BLaER1 (cell line): ENCODE results near the gene VTN.

Experiments
- H3K27ac ChIP-seq: shearing (Covaris generic); formaldehyde crosslinking; 2 replicates; pipeline ENCODE4 v1.8.1; 2022
- H3K27me3 ChIP-seq: shearing (Covaris generic); formaldehyde crosslinking; 2 replicates; pipeline ENCODE4 v1.8.1; 2022
- H3K36me3 ChIP-seq: shearing (Covaris generic); formaldehyde crosslinking; 2 replicates; pipeline ENCODE4 v1.8.1; 2022
- H3K4me1 ChIP-seq: shearing (Covaris generic); formaldehyde crosslinking; 2 replicates; pipeline ENCODE4 v1.8.1; 2022
- H3K4me2 ChIP-seq: shearing (Covaris generic); formaldehyde crosslinking; 2 replicates; pipeline ENCODE4 v1.8.1; 2022
- H3K4me3 ChIP-seq: shearing (Covaris generic); formaldehyde crosslinking; 2 replicates; pipeline ENCODE4 v1.8.1; 2022
- H3K9ac ChIP-seq: shearing (Covaris generic); formaldehyde crosslinking; 2 replicates; pipeline ENCODE4 v1.8.1; 2022
- H3K9me3 ChIP-seq: shearing (Covaris generic); formaldehyde crosslinking; 2 replicates; pipeline ENCODE4 v1.8.1; 2022
- H4K20me1 ChIP-seq: shearing (Covaris generic); formaldehyde crosslinking; 2 replicates; pipeline ENCODE4 v1.8.1; 2022
- Cebpa-rat ChIP-seq: shearing (Covaris generic); IDR thresholded peaks from 2 replicates; pipeline ENCODE4 v1.8.1; 2022

Gene VTN

DNA sequence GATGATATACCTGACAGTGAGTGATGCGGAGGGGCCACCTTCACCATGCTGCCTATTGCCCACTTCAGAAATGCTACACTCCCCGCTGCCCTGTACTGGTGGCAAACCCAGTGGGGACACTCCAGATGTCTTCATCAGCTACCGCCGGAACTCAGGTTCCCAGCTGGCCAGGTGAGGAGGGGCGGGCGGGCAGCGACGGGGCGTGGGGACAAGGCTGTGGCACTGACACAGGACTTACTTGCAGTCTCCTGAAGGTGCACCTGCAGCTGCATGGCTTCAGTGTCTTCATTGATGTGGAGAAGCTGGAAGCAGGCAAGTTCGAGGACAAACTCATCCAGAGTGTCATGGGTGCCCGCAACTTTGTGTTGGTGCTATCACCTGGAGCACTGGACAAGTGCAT lies 18.0 kb upstream of the VTN start:
- no peaks in the 10 kb centered on the region for H3K9me3 ChIP-seq
- peaks cover 59% of the 10 kb centered on the region for H3K36me3 ChIP-seq
- peaks cover 29% of the 10 kb centered on the region for H3K27me3 ChIP-seq
- H3K4me3 ChIP-seq, result no peak overlapping the region
- TF ChIP-seq Cebpa-rat, result no peak
- H3K4me2 ChIP-seq, result no peak overlapping the region
- H3K27ac ChIP-seq, result no peak overlapping the region
- no peak overlapping the region for H3K9ac ChIP-seq
- H3K4me1 ChIP-seq, result peaks cover 25% of the 10 kb centered on the region
- peaks cover 6% of the 10 kb centered on the region; the same call in 1 of the 2 replicates for H4K20me1 ChIP-seq

DNA sequence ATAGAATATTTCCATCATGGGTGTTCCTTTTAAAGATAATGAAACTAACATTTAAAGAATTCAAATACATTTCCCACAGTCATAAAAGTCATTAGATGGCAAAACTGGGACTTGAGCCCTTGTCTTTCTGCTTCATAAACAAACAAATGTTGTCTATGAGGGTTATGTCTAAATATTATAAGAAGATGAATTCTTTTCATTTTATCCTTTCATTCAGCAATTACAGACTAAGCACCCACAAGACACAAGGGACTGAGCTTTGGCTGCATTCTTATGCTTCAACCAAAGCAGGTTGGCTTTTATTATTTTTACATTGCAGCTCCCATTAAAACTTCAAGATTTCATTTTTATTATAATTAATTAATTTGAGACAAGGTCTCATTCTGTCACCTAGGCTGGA lies 16.3 kb upstream of the VTN start:
- H3K4me2 ChIP-seq, result no peak overlapping the region
- H3K27me3 ChIP-seq, result peaks cover 29% of the 10 kb centered on the region
- H3K9ac ChIP-seq, result no peak overlapping the region
- peaks cover 56% of the 10 kb centered on the region for H3K36me3 ChIP-seq
- H3K4me1 ChIP-seq, result peaks cover 25% of the 10 kb centered on the region
- no peak overlapping the region for H3K4me3 ChIP-seq
- TF ChIP-seq Cebpa-rat, result no peak
- no peak overlapping the region for H3K27ac ChIP-seq
- peaks cover 10% of the 10 kb centered on the region for H4K20me1 ChIP-seq
- no peaks in the 10 kb centered on the region for H3K9me3 ChIP-seq

DNA sequence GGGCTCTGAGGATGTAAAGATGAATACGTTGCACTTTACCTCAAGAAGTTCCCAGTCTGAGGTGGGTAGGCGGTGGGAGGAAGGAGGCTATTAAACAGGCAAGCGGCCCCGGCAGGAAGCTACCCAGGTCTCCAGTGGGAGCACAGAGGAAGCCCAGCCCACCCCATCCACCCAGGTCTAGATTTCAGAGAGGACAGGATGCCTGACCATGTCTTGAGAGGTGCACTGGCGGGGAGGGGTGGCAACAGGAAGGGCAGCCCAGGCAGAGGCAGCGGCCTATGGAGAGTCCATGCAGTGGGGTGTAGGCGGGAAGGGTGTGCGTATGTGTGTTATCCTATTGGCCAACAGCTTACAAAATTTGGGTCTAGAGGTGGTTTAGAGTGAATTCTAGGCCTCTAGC lies 15.3 kb upstream of the VTN start:
- Histone ChIP-seq H3K4me3 (peak overlapping the region; percentile 69; the same call in 1 of the 2 replicates), H3K27me3 (peaks cover 29% of the 10 kb centered on the region), H3K9me3 (no peaks in the 10 kb centered on the region), H3K36me3 (peaks cover 51% of the 10 kb centered on the region), H3K4me2 (peak overlapping the region; percentile 96), H3K4me1 (peaks cover 28% of the 10 kb centered on the region), H3K9ac (no peak overlapping the region), H3K27ac (no peak overlapping the region), H4K20me1 (peaks cover 15% of the 10 kb centered on the region)
- TF ChIP-seq Cebpa-rat, result no peak

DNA sequence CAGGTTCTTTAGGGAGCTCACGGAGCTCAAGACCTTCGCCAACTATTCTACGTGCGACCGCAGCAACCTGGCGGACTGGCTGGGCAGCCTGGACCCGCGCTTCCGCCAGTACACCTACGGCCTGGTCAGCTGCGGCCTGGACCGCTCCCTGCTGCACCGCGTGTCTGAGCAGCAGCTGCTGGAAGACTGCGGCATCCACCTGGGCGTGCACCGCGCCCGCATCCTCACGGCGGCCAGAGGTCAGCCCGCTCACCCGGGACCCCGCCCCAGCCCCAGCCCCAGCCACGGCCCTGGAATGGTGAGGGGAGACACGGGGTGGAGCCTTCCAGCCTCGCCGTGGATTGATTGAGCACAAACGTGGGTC lies 14.9 kb upstream of the VTN start:
- Histone ChIP-seq H3K4me2 (peak overlapping the region; percentile 96), H3K9ac (peak overlapping the region; percentile 68)

DNA sequence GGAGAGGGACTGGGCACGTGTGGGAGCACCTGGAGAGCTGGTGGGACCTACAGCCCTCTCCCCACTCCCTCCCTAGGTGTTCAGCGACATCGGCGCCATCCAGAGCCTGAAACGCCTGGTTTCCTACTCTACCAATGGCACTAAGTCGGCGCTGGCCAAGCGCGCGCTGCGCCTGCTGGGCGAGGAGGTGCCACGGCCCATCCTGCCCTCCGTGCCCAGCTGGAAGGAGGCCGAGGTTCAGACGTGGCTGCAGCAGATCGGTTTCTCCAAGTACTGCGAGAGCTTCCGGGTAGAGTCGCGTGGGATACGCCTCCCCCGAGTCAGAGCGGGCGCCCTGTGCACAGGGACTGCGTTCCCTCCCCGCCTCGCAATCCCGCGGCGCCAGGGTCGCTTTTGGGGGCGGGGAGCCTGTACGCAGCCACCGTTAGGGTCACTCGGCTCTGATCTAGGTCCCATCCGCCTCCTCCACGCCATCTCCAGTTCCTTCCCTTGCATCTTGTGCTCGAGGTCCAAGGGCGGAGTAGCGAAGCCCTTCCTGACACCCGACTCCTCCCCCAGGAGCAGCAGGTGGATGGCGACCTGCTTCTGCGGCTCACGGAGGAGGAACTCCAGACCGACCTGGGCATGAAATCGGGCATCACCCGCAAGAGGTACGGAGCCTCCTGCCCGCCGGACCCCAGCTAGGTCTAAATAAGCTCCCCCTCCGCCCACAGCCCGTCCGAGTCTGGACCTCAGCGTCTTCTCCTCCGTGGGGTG lies 14.4 kb upstream of the VTN start:
- Histone ChIP-seq H3K4me2 (peak overlapping the region; percentile 96), H4K20me1 (peaks cover 15% of the 10 kb centered on the region), H3K4me3 (peak overlapping the region; percentile 69), H3K9ac (peak overlapping the region; percentile 68), H3K27me3 (peaks cover 29% of the 10 kb centered on the region), H3K9me3 (no peaks in the 10 kb centered on the region), H3K36me3 (peaks cover 42% of the 10 kb centered on the region), H3K27ac (peak overlapping the region; percentile 45; the same call in 1 of the 2 replicates), H3K4me1 (peaks cover 35% of the 10 kb centered on the region)
- no peak for TF ChIP-seq Cebpa-rat

More for the DNA sequence above, 14.9 kb upstream of the VTN start:
- peak overlapping the region; percentile 69 for H3K4me3 ChIP-seq
- no peak overlapping the region for H3K27ac ChIP-seq
- H3K27me3 ChIP-seq, result peaks cover 29% of the 10 kb centered on the region
- peaks cover 15% of the 10 kb centered on the region for H4K20me1 ChIP-seq
- peaks cover 48% of the 10 kb centered on the region for H3K36me3 ChIP-seq
- no peaks in the 10 kb centered on the region for H3K9me3 ChIP-seq
- peaks cover 32% of the 10 kb centered on the region for H3K4me1 ChIP-seq
- TF ChIP-seq Cebpa-rat, result no peak

DNA sequence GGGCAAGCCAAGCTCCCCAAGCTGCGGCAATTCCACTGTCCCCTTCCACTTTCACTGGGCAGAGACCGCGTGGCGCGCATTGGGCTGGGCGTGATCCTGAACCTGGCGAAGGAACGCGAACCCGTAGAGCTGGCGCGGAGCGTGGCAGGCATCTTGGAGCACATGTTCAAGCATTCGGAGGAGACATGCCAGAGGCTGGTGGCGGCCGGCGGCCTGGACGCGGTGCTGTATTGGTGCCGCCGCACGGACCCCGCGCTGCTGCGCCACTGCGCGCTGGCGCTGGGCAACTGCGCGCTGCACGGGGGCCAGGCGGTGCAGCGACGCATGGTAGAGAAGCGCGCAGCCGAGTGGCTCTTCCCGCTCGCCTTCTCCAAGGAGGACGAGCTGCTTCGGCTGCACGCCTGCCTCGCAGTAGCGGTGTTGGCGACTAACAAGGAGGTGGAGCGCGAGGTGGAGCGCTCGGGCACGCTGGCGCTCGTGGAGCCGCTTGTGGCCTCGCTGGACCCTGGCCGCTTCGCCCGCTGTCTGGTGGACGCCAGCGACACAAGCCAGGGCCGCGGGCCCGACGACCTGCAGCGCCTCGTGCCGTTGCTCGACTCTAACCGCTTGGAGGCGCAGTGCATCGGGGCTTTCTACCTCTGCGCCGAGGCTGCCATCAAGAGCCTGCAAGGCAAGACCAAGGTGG lies 11.2 kb upstream of the VTN start:
- Histone ChIP-seq H3K9ac (no peak overlapping the region), H3K27ac (no peak overlapping the region), H3K4me1 (peaks cover 35% of the 10 kb centered on the region), H3K4me2 (no peak overlapping the region), H3K9me3 (no peaks in the 10 kb centered on the region), H3K27me3 (peaks cover 29% of the 10 kb centered on the region), H3K36me3 (peaks cover 35% of the 10 kb centered on the region), H3K4me3 (no peak overlapping the region), H4K20me1 (peaks cover 36% of the 10 kb centered on the region)
- no peak for TF ChIP-seq Cebpa-rat

DNA sequence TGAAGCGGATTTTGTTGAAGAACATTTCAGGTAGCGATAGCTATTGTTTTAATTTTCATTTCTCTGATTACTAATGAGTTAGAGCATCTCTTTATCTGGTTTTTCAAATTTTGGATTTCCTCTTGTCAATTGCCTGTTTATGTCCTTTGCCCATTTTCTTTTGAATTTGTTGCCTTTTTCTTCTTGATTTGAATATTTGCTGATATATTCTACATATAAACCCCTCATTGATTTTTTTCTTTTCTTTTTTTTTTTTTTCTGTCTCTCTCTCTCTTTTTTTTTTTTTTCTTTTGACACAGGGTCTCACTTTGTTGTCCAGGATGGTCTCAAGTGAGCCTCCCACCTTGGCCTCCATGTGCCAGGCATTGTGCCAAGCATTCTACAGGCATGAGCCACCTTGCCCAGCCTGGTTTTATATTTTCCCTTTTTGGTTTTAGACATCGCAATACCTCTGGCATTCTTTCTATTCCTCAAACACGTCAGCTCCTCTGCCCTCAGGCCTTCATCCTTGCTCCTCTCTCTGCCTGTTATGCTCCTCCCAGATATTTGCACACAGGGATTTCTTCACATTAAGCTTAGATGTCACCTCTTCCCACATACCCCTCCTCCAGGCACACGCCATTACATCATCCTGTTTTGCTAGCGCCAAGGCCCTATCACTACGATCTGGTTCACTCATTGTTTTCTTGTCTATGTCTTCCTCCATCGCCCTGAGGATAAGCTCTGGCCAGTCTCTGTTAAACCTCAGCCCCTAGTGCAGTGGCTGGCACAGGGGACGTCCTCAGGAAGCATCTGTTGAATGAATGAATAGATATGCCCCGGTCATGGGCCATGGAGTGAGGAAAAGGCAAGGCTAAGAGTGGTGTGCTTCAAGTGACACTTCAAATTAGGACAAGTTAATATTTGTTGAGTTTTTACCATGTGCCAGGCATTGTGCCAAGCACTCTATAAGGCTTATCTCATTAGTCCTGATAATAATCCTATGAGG lies 10.0 kb upstream of the VTN start:
- H3K27ac ChIP-seq, result no peak overlapping the region
- H3K4me1 ChIP-seq, result peaks cover 30% of the 10 kb centered on the region
- peak overlapping the region; percentile 28; the same call in 1 of the 2 replicates for H3K4me2 ChIP-seq

DNA sequence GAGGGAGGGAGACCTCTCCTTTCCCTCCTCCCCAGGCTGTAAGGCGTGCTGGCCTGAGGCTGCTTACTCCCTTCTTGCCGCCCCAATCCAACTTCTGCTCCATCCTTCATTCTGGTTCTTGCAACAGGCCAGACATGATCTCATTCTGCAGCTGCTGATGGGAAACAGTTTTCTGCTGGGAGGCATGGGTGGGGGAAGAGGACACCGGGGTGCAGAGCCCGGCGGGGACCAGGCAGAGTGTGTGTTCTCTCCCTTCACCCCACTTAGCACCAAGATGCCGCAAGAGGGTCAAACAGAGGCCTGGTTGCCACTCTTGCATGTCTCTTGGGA lies 2.8 kb upstream of the VTN start:
- Histone ChIP-seq H4K20me1 (peaks cover 61% of the 10 kb centered on the region), H3K9me3 (no peaks in the 10 kb centered on the region), H3K4me3 (peak overlapping the region; percentile 77), H3K9ac (peak overlapping the region; percentile 73; the same call in 1 of the 2 replicates), H3K4me2 (peak overlapping the region; percentile 95), H3K27me3 (no peaks in the 10 kb centered on the region), H3K27ac (no peak overlapping the region; the same call in 1 of the 2 replicates), H3K36me3 (peaks cover 22% of the 10 kb centered on the region), H3K4me1 (peaks cover 32% of the 10 kb centered on the region)
- no peak for TF ChIP-seq Cebpa-rat

More for the DNA sequence above, 10.0 kb upstream of the VTN start:
- H3K4me3 ChIP-seq, result no peak overlapping the region
- no peaks in the 10 kb centered on the region for H3K9me3 ChIP-seq
- peaks cover 35% of the 10 kb centered on the region for H3K36me3 ChIP-seq
- H3K9ac ChIP-seq, result no peak overlapping the region
- peaks cover 20% of the 10 kb centered on the region for H3K27me3 ChIP-seq
- TF ChIP-seq Cebpa-rat, result no peak
- peaks cover 48% of the 10 kb centered on the region for H4K20me1 ChIP-seq

DNA sequence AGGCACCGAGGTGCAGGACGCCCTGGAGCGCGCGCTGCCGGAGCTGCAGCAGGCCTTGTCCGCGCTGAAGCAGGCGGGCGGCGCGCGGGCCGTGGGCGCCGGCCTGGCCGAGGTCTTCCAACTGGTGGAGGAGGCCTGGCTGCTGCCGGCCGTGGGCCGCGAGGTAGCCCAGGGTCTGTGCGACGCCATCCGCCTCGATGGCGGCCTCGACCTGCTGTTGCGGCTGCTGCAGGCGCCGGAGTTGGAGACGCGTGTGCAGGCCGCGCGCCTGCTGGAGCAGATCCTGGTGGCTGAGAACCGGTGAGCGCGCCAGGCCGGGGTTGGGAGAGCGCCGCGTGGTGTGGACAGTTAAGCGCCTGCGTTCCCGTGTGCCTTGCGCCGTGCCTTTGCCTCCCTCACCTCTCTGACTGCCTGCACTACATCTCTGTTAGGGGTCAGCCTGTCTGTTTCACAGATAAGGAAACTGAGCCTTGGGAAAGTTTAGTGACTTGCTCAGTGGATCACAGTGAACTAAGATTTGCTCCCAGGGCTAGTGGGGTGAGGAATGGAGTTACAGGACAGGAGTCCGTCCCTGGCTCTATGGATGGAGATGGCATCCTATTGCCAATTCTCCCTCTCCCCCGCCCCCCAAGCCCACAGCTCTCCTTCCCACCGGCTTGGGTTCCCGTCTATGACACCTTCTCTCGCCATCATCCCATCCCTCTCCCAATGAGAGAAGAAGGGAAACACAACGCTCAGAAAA lies 2.3 kb upstream of the VTN start:
- Histone ChIP-seq H3K9me3 (no peaks in the 10 kb centered on the region), H3K4me3 (peak overlapping the region; percentile 77), H3K9ac (peak overlapping the region; percentile 73), H3K4me2 (peak overlapping the region; percentile 95), H3K27me3 (no peaks in the 10 kb centered on the region), H3K4me1 (peaks cover 32% of the 10 kb centered on the region), H3K27ac (peak overlapping the region; percentile 64), H3K36me3 (peaks cover 17% of the 10 kb centered on the region; the same call in 1 of the 2 replicates), H4K20me1 (peaks cover 56% of the 10 kb centered on the region)
- TF ChIP-seq Cebpa-rat, result no peak
